SK-N-SH treated with all-trans-retinoic acid at 6 μM for 48 hours (cell line): ENCODE measurements around the gene CHDH.

Source experiments
- PPARA ChIP-seq: fragments of 250-450 bp; sonication (Bioruptor Pico); IDR thresholded peaks from 2 replicates; pipeline ENCODE4 v1.5.0; 2020; ENCODE audit warnings: mild to moderate bottlenecking, borderline replicate concordance
- ZFP3 ChIP-seq: fragments of 250-450 bp; sonication (Bioruptor Pico); IDR thresholded peaks from 2 replicates; pipeline ENCODE4 v1.5.0; 2020; ENCODE audit warnings: mild to moderate bottlenecking, moderate library complexity
- ZFP30 ChIP-seq: fragments of 450-650 bp; formaldehyde crosslinking; IDR thresholded peaks from 2 replicates; pipeline ENCODE4 v1.5.0; 2022; ENCODE audit warnings: mild to moderate bottlenecking, moderate library complexity

DNA sequence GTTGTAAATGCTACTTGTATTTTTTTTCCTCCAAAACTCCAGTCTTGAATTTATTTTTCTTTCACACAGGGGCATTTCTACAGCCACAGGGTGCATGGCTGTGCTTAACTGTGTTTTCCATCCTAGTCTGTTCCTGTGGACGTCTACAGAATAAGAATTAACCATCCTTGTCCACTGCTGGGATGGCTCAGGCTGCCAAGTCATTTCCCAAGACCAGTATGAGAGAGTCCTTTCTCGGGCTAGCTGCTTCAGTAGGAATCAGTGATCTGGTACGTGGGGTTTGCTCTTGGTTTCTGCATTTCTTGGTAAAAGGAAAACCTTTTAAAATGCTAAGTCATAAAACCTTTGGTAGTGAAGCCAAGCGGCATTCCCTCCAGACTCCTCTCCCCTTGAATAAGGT is 29.8 kb downstream of the CHDH start:
- no peak for TF ChIP-seq PPARA (CRISPR knock-in tag)
- no peak for TF ChIP-seq ZFP3 (CRISPR knock-in tag)
- TF ChIP-seq ZFP30 (CRISPR knock-in tag) = no peak
